Measurements from ENCODE around the gene ZNF709. TPM values are rescaled to one million over a fixed set of nuclear protein-coding genes. Genes with fewer than 3 reads are reported as not detected.
"Not testable (repeated sequence)": the region's sequence is repeated elsewhere in the genome, so short reads cannot be mapped to it uniquely, and the experiment has no call there.

The ZNF709 gene
- total RNA-seq, 1 donor from 2014 or later = 2.8 TPM

DNA sequence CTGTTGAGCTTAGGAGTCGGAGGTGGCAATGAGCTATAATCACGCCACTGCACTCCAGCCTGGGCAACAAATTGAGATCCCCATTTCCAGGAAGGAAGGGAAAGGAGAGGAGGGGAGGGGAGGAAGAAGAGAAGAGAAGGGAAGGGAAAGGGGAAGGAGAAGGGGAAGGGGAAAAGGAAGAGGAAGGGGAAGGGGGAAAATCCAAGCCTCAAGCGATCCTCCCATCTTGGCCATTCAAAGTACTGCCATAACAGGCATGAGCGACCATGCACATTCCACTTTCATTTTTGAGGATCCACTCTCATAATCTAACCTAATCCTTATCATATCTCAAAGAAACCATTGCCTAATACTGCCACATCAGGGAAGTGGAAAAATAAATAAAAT, 58.7 kb downstream of the ZNF709 start:
- Mint-ChIP-seq H3K9me3 (ENCODE audit: unreplicated experiment) (peaks cover 37% of the 10 kb centered on the region), H3K27me3 (ENCODE audit: low read depth, unreplicated experiment) (no peaks in the 10 kb centered on the region), H3K4me3 (ENCODE audit: unreplicated experiment) (no peak overlapping the region), H3K4me1 (ENCODE audit: low read depth, unreplicated experiment) (peaks cover 2% of the 10 kb centered on the region), H3K27ac (ENCODE audit: unreplicated experiment) (no peak overlapping the region), H3K36me3 (ENCODE audit: low read depth, unreplicated experiment) (peaks cover 38% of the 10 kb centered on the region)
- Histone ChIP-seq H3K27me3 (ENCODE audit: insufficient read depth, low read length) (no peaks in the 10 kb centered on the region), H3K9me3 (ENCODE audit: insufficient read depth, low read depth, low read length) (peaks cover 13% of the 10 kb centered on the region), H4K20me1 (ENCODE audit: insufficient read depth, low read length) (no peaks in the 10 kb centered on the region), H3K9ac (ENCODE audit: low read length) (no peak overlapping the region), H3K36me3 (ENCODE audit: insufficient read depth, low read length) (no peaks in the 10 kb centered on the region), H2AFZ (ENCODE audit: low read depth, low read length) (no peak overlapping the region), H3K4me3 (ENCODE audit: insufficient read depth, low read depth, low read length) (no peak overlapping the region), H3K4me1 (ENCODE audit: insufficient read depth, low read length) (no peaks in the 10 kb centered on the region), H3K4me2 (ENCODE audit: low read length) (no peak overlapping the region), H3K79me2 (ENCODE audit: insufficient read depth, low read length) (no peaks in the 10 kb centered on the region), H3K27ac (ENCODE audit: low read depth, low read length) (no peak overlapping the region)
- no peak for FAIRE-seq
- no peak for DNase-seq (ENCODE audit: low read depth)
- TF ChIP-seq, protein P1, sequence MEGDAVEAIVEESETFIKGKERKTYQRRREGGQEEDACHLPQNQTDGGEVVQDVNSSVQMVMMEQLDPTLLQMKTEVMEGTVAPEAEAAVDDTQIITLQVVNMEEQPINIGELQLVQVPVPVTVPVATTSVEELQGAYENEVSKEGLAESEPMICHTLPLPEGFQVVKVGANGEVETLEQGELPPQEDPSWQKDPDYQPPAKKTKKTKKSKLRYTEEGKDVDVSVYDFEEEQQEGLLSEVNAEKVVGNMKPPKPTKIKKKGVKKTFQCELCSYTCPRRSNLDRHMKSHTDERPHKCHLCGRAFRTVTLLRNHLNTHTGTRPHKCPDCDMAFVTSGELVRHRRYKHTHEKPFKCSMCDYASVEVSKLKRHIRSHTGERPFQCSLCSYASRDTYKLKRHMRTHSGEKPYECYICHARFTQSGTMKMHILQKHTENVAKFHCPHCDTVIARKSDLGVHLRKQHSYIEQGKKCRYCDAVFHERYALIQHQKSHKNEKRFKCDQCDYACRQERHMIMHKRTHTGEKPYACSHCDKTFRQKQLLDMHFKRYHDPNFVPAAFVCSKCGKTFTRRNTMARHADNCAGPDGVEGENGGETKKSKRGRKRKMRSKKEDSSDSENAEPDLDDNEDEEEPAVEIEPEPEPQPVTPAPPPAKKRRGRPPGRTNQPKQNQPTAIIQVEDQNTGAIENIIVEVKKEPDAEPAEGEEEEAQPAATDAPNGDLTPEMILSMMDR (IDR thresholded peaks at IDR 0.05; ENCODE audit: insufficient read depth, low read depth, low read length) = no peak
- no peak for TF ChIP-seq EZH2 (IDR thresholded peaks at IDR 0.05; ENCODE audit: insufficient read depth, low read length)

DNA sequence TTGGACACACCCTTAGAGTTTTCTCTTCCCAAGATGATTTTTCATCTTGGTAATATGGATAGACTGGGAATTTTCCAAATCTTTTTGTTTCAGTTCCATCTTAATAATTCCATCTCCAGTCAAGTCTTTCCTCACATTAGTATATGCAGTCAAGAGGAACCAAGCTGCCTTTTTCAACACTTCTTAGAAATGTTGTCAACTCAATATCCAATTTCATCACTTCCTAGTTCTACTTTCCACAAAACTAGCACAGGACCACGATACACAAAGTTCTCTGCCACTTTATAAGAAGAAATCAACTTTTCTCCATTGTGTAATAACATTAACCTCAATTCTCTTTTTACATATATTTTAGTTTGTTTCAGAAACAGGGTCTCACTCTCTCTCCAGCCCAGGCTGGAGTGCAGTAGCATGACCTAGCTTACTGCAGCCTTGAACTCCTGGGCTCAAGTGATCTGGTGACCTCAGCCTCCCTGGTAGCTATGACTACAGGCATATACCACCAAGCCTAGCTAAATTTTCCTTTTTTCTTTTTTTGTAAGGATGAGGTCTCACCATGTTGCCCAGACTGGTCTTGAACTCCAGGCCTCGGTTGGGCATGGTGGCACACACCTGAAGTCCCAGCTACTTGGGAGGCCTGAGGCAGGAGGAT, 59.3 kb downstream of the ZNF709 start:
- H3K27me3 Mint-ChIP-seq (ENCODE audit: low read depth, unreplicated experiment) = no peaks in the 10 kb centered on the region

DNA sequence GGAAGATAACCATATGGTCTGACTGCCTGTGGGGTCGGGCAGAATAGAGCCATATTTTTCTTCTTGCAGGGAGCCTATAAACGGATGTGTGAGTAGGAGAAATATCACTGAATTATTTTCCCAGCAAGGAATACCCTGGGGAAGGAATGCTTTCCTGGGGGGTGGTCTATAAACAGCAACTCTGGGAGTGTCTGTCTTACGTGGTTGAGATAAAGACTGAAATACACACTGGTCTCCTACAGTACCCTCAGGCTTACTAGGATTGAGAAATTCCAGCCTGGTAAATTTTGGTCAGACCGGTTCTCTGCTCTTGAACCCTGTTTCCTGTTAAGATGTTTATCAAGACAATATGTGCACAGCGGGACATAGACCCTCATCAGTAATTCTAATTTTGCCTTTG, 67.3 kb downstream of the ZNF709 start:
- not testable (repeated sequence) for H3K4me1 Mint-ChIP-seq (ENCODE audit: low read depth, unreplicated experiment); H3K27ac ChIP-seq (ENCODE audit: low read depth, low read length); H3K9ac ChIP-seq (ENCODE audit: low read length); H3K79me2 ChIP-seq (ENCODE audit: insufficient read depth, low read length); H3K9me3 ChIP-seq (ENCODE audit: insufficient read depth, low read depth, low read length); H3K4me3 ChIP-seq (ENCODE audit: insufficient read depth, low read depth, low read length); DNase-seq (ENCODE audit: low read depth); H3K4me2 ChIP-seq (ENCODE audit: low read length); H3K36me3 ChIP-seq (ENCODE audit: insufficient read depth, low read length); H3K27me3 ChIP-seq (ENCODE audit: insufficient read depth, low read length); H3K27ac Mint-ChIP-seq (ENCODE audit: unreplicated experiment); H3K4me1 ChIP-seq (ENCODE audit: insufficient read depth, low read length); H4K20me1 ChIP-seq (ENCODE audit: insufficient read depth, low read length); H2AFZ ChIP-seq (ENCODE audit: low read depth, low read length); H3K4me3 Mint-ChIP-seq (ENCODE audit: unreplicated experiment); H3K27me3 Mint-ChIP-seq (ENCODE audit: low read depth, unreplicated experiment); FAIRE-seq
- Mint-ChIP-seq H3K9me3 (ENCODE audit: unreplicated experiment) (peaks cover 29% of the 10 kb centered on the region), H3K36me3 (ENCODE audit: low read depth, unreplicated experiment) (peaks cover 17% of the 10 kb centered on the region)

More for the DNA sequence above, 59.3 kb downstream of the ZNF709 start:
- TF ChIP-seq, protein P1 (IDR thresholded peaks at IDR 0.05; ENCODE audit: insufficient read depth, low read depth, low read length) = no peak
- TF ChIP-seq EZH2 (IDR thresholded peaks at IDR 0.05; ENCODE audit: insufficient read depth, low read length) = no peak
- Histone ChIP-seq H3K79me2 (ENCODE audit: insufficient read depth, low read length) (no peaks in the 10 kb centered on the region), H3K36me3 (ENCODE audit: insufficient read depth, low read length) (no peaks in the 10 kb centered on the region), H3K27ac (ENCODE audit: low read depth, low read length) (no peak overlapping the region), H3K9ac (ENCODE audit: low read length) (no peak overlapping the region), H3K27me3 (ENCODE audit: insufficient read depth, low read length) (no peaks in the 10 kb centered on the region), H3K4me1 (ENCODE audit: insufficient read depth, low read length) (no peaks in the 10 kb centered on the region), H3K4me3 (ENCODE audit: insufficient read depth, low read depth, low read length) (no peak overlapping the region), H3K4me2 (ENCODE audit: low read length) (no peak overlapping the region), H3K9me3 (ENCODE audit: insufficient read depth, low read depth, low read length) (peaks cover 7% of the 10 kb centered on the region), H4K20me1 (ENCODE audit: insufficient read depth, low read length) (no peaks in the 10 kb centered on the region), H2AFZ (ENCODE audit: low read depth, low read length) (no peak overlapping the region)
- H3K4me3 Mint-ChIP-seq (ENCODE audit: unreplicated experiment) = no peak overlapping the region
- H3K27ac Mint-ChIP-seq (ENCODE audit: unreplicated experiment) = no peak overlapping the region
- H3K9me3 Mint-ChIP-seq (ENCODE audit: unreplicated experiment) = peaks cover 35% of the 10 kb centered on the region
- no peak for DNase-seq (ENCODE audit: low read depth)
- FAIRE-seq = no peak
- H3K36me3 Mint-ChIP-seq (ENCODE audit: low read depth, unreplicated experiment) = peaks cover 36% of the 10 kb centered on the region
- H3K4me1 Mint-ChIP-seq (ENCODE audit: low read depth, unreplicated experiment) = peaks cover 2% of the 10 kb centered on the region

All from astrocyte (in vitro differentiated cells and primary cell).